Measurements from ENCODE around the gene NRF1. TPM values are rescaled to one million over a fixed set of nuclear protein-coding genes. Genes with fewer than 3 reads are reported as not detected.

NRF1 gene
- total and polyA plus RNA-seq, 9 donors: 11.5 to 33.5 (median 21.7) TPM

DNA sequence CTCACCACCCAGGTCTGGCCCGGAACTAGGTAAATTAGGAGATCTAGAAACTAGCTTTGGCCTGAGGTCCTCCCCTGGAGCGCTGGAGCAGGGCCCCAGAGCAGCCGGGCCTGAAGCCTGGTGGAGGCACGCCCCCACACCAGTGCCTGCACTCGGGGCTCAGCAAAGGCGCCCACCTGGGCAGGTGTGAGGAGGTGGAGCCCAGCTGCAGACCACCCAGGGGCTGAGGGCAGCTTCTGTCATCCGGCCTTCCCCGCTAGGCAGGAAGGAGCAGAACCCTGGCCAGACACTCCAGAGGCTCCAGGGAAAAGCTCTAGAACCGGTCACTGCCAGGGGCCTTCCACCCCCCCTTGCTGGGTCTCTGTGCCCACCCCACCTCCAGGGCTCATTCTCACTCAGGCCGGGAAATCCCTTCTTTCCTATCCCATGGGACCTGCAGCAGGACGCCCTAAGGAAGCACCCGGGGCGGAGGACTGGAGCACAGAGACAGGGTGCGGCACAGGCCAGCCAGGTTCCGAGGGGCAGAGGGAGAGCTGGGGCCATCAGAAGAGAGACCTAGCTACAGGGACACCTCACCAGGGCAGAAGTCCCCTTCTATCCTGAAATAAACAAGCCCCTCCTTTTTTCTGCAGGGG, 161.2 kb downstream of the NRF1 start:
- no peaks in the 10 kb centered on the region for H3K27me3 ChIP-seq
- no peak overlapping the region for H3K27ac ChIP-seq
- no peak for DNase-seq
- 81 to 85% (median 81%) methylated on average over 8 to 15 of the region's 15 CpGs for WGBS, 3 donors
- H3K9me3 ChIP-seq: no peaks in the 10 kb centered on the region
- H3K36me3 ChIP-seq: no peaks in the 10 kb centered on the region
- H3K4me1 ChIP-seq (ENCODE audit: insufficient read depth): no peaks in the 10 kb centered on the region
- TF ChIP-seq EP300 (IDR thresholded peaks at IDR 0.05): no peak
- TF ChIP-seq, protein P1, sequence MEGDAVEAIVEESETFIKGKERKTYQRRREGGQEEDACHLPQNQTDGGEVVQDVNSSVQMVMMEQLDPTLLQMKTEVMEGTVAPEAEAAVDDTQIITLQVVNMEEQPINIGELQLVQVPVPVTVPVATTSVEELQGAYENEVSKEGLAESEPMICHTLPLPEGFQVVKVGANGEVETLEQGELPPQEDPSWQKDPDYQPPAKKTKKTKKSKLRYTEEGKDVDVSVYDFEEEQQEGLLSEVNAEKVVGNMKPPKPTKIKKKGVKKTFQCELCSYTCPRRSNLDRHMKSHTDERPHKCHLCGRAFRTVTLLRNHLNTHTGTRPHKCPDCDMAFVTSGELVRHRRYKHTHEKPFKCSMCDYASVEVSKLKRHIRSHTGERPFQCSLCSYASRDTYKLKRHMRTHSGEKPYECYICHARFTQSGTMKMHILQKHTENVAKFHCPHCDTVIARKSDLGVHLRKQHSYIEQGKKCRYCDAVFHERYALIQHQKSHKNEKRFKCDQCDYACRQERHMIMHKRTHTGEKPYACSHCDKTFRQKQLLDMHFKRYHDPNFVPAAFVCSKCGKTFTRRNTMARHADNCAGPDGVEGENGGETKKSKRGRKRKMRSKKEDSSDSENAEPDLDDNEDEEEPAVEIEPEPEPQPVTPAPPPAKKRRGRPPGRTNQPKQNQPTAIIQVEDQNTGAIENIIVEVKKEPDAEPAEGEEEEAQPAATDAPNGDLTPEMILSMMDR (IDR thresholded peaks at IDR 0.05): no peak
- no peak for TF ChIP-seq POLR2A (IDR thresholded peaks at IDR 0.05)
- H3K4me3 ChIP-seq: no peak overlapping the region
- intact Hi-C loops (cut with DNase I): no loop called here

DNA sequence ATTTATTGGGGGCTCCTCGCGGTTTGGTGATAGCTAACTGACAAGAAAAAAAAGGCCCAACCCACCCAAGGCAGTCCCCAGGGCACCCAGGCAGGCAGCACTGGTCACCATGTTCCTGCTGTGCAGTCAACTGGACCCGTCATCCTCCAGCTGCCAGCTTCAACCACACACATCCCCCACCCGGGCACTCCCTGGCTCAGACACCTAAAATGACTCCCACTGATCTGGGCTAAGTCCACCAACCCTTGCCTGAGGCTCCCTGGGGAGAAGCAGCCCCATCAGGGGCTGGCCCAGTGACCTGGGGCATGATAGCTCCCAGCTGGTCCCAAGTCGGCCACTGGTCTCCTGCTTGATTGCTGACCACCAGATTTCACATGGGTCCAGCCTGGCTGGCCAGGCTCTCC, 161.8 kb downstream of the NRF1 start:
- intact Hi-C loops (cut with DNase I): no loop called here
- WGBS, 3 donors: 74 to 91% (median 82%) methylated on average over 4 to 5 of the region's 5 CpGs
- Histone ChIP-seq H3K4me3 (no peak overlapping the region), H3K4me1 (ENCODE audit: insufficient read depth) (peaks cover under 1% of the 10 kb centered on the region), H3K36me3 (no peaks in the 10 kb centered on the region), H3K9me3 (no peaks in the 10 kb centered on the region), H3K27me3 (no peaks in the 10 kb centered on the region), H3K27ac (no peak overlapping the region)
- DNase-seq: no peak
- no peak for TF ChIP-seq EP300 (IDR thresholded peaks at IDR 0.05)

DNA sequence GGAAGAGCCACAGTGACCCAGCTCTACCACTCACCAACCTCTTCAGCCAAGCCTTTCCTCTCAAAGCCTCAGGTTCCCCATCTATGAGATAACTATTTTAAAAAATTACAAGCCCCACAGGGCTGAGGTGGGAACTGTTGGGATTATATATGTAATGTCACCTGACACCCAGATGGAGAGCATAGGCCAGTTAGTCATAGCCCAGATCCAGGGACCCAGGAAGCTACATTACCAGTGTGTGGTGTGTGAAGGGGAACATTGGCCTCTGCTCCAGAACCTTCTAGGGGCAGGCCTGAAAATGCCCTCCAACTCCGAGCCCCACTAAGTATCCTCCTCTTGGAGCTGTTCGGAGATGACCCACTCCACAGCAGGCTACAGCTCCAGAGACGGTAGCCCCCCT, 162.4 kb downstream of the NRF1 start:
- H3K4me1 ChIP-seq (ENCODE audit: insufficient read depth): peaks cover 5% of the 10 kb centered on the region
- H3K4me3 ChIP-seq: no peak overlapping the region
- no peak for DNase-seq
- no peaks in the 10 kb centered on the region for H3K9me3 ChIP-seq
- WGBS, 3 donors: 95 to 100% (median 100%) methylated on average over 3 of the region's 3 CpGs
- no peak for TF ChIP-seq POLR2A (IDR thresholded peaks at IDR 0.05)
- TF ChIP-seq EP300 (IDR thresholded peaks at IDR 0.05): no peak
- TF ChIP-seq, protein P1 (IDR thresholded peaks at IDR 0.05): no peak
- H3K27ac ChIP-seq: no peak overlapping the region
- intact Hi-C loops (cut with DNase I): no loop called here
- H3K36me3 ChIP-seq: no peaks in the 10 kb centered on the region
- H3K27me3 ChIP-seq: peaks cover under 1% of the 10 kb centered on the region

GRCh38 chr7:129774359-129774758, 162.8 kb downstream of the NRF1 start:
- TF ChIP-seq EP300 (IDR thresholded peaks at IDR 0.05) (no peak), POLR2A (IDR thresholded peaks at IDR 0.05) (no peak)
- TF ChIP-seq, protein P1 (IDR thresholded peaks at IDR 0.05): no peak
- Histone ChIP-seq H3K27ac (no peak overlapping the region), H3K4me3 (no peak overlapping the region), H3K36me3 (no peaks in the 10 kb centered on the region), H3K4me1 (ENCODE audit: insufficient read depth) (peaks cover 5% of the 10 kb centered on the region), H3K9me3 (no peaks in the 10 kb centered on the region), H3K27me3 (peaks cover 4% of the 10 kb centered on the region)
- DNase-seq: no peak
- intact Hi-C loops (cut with DNase I): no loop called here
- WGBS, 3 donors: 72 to 81% (median 79%) methylated on average over 11 of the region's 11 CpGs

DNA sequence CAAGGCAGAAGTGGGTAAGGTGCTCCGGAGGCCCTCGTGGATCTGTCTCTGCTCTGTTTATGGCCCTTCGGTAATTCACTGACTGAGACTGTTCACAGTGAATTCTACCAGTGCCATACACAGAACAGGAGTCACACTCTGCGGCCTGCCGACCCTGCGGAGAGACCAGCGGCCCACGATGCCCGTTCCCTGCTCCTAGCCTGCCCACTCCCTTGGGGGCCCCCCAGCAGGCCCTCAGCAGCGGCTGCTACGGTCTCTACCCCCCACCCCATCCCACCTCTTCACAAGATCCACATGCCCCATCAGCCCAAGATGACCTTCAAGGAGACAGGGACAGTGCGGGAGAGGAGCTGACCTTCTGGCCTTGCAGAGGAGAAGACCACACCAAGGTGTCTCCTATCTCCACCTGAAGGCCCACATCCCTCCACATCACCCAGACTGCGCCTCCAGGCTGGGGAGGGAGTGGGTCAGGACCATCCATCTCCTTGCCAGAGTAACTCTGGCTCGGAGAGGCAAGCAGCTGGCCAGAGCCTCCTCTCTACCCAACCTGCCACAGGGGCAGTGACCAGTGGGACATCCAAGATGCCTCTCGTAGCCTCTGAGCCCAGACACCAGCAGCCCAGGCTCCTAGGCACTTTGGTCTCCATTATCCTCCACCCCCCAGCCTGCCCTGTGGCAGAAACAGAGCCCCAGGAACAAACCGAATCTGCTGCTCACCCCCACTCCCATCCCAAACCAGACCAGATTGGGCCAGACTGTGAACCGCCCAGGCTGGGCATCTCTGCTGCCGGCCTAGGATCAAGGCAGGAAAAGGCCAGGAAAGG, 163.6 kb downstream of the NRF1 start:
- 86 to 90% (median 87%) methylated on average over 18 of the region's 18 CpGs for WGBS, 3 donors
- TF ChIP-seq POLR2A (IDR thresholded peaks at IDR 0.05): no peak
- TF ChIP-seq, protein P1 (IDR thresholded peaks at IDR 0.05): no peak
- TF ChIP-seq EP300 (IDR thresholded peaks at IDR 0.05): no peak
- no peaks in the 10 kb centered on the region for H3K9me3 ChIP-seq
- intact Hi-C loops (cut with DNase I): no loop called here
- no peak for DNase-seq
- H3K4me3 ChIP-seq: no peak overlapping the region
- no peaks in the 10 kb centered on the region for H3K36me3 ChIP-seq
- peaks cover 4% of the 10 kb centered on the region for H3K27me3 ChIP-seq
- H3K4me1 ChIP-seq (ENCODE audit: insufficient read depth): peaks cover 5% of the 10 kb centered on the region
- no peak overlapping the region for H3K27ac ChIP-seq

Data from ovary (tissue), 9 donors.